NCI-H1105 treated with DMSO at 0.1 percent for 48 hours (cell line): Measurements from ENCODE around the gene IL20.

ENCODE experiments used
- DNase-seq: peaks from one replicate; lab custom pipeline; 2025; lab: John Stamatoyannopoulos, UW

The IL20 gene

GRCh38 chr1:206880314-206880713 lies 14.9 kb downstream of the IL20 start:
- no peak for DNase-seq

GRCh38 chr1:206882555-206882954 lies 17.1 kb downstream of the IL20 start:
- DNase-seq, result no peak

- DNase-seq, result no peak
Observed at GRCh38 chr1:206883160-206883559, 17.7 kb downstream of the IL20 start.

- DNase-seq, result no peak
Observed at GRCh38 chr1:206883876-206884275, 18.5 kb downstream of the IL20 start.

GRCh38 chr1:206885341-206886060 lies 20.1 kb downstream of the IL20 start:
- DNase-seq, result no peak

GRCh38 chr1:206886831-206887230 lies 21.4 kb downstream of the IL20 start:
- no peak for DNase-seq

- DNase-seq, result no peak
Observed at GRCh38 chr1:206887701-206888100, 22.3 kb downstream of the IL20 start.

- no peak for DNase-seq
Observed at GRCh38 chr1:206890125-206891060, 25.0 kb downstream of the IL20 start.

GRCh38 chr1:206891412-206891811 lies 26.0 kb downstream of the IL20 start:
- no peak for DNase-seq

GRCh38 chr1:206892351-206892984 lies 27.0 kb downstream of the IL20 start:
- DNase-seq, result no peak

GRCh38 chr1:206893380-206893779 lies 28.0 kb downstream of the IL20 start:
- DNase-seq, result no peak

- DNase-seq, result peak; percentile 70
Observed at GRCh38 chr1:206895325-206895724, 29.9 kb downstream of the IL20 start.

GRCh38 chr1:206895837-206896242 lies 30.4 kb downstream of the IL20 start:
- DNase-seq, result peak; percentile 53

GRCh38 chr1:206896261-206896660 lies 30.8 kb downstream of the IL20 start:
- DNase-seq, result no peak

GRCh38 chr1:206897175-206897574 lies 31.8 kb downstream of the IL20 start, which contains the start of gene IL24:
IL24 (plus strand) TSS chr1:206897443; CDS start chr1:206897833, 390 bp downstream.
- no peak for DNase-seq

GRCh38 chr1:206898089-206898914 lies 32.9 kb downstream of the IL20 start:
- DNase-seq, result no peak

- DNase-seq, result no peak
Observed at GRCh38 chr1:206898915-206899431, 33.5 kb downstream of the IL20 start.

- no peak for DNase-seq
Observed at GRCh38 chr1:206899717-206900116, 34.3 kb downstream of the IL20 start.

GRCh38 chr1:206900149-206900548 lies 34.7 kb downstream of the IL20 start:
- DNase-seq, result no peak

- no peak for DNase-seq
Observed at GRCh38 chr1:206901944-206902343, 36.5 kb downstream of the IL20 start.

GRCh38 chr1:206902702-206903101 lies 37.3 kb downstream of the IL20 start:
- no peak for DNase-seq
